Mucosa of stomach (tissue), 1 donor: ENCODE measurements around the gene TOR2A.

ENCODE experiments used
- H3K27me3 ChIP-seq: one replicate; pipeline ENCODE4 v1.7.0; 2013; ENCODE audit warnings: mild to moderate bottlenecking, low read length; ENCODE audit not compliant: control insufficient read depth, insufficient read depth
- H3K36me3 ChIP-seq: one replicate; pipeline ENCODE4 v1.7.0; 2013; ENCODE audit warnings: low read length; ENCODE audit not compliant: control insufficient read depth, insufficient read depth
- H3K4me1 ChIP-seq: one replicate; pipeline ENCODE4 v1.7.0; 2013; ENCODE audit warnings: mild to moderate bottlenecking, low read length; ENCODE audit not compliant: control insufficient read depth, insufficient read depth
- H3K4me3 ChIP-seq: one replicate; pipeline ENCODE4 v1.7.0; 2013; ENCODE audit warnings: low read length
- H3K9ac ChIP-seq: one replicate; pipeline ENCODE4 v1.7.0; 2013; ENCODE audit warnings: mild to moderate bottlenecking, low read length, moderate library complexity
- H3K9me3 ChIP-seq: one replicate; pipeline ENCODE4 v1.7.0; 2013; ENCODE audit warnings: mild to moderate bottlenecking, low read length, moderate library complexity; ENCODE audit not compliant: control insufficient read depth
- donor health status: Pancreatic carcinoma.

The TOR2A gene

GRCh38 chr9:127711226-127711701 lies 23.8 kb downstream of the TOR2A start:
- H3K4me3 ChIP-seq, result no peak overlapping the region
- peaks cover 15% of the 10 kb centered on the region for H3K4me1 ChIP-seq
- no peaks in the 10 kb centered on the region for H3K9me3 ChIP-seq
- no peaks in the 10 kb centered on the region for H3K27me3 ChIP-seq
- H3K36me3 ChIP-seq, result no peaks in the 10 kb centered on the region
- H3K9ac ChIP-seq, result no peak overlapping the region

GRCh38 chr9:127710204-127710783 lies 24.8 kb downstream of the TOR2A start:
- Histone ChIP-seq H3K36me3 (no peaks in the 10 kb centered on the region), H3K9me3 (no peaks in the 10 kb centered on the region), H3K4me1 (peaks cover 10% of the 10 kb centered on the region), H3K9ac (no peak overlapping the region), H3K27me3 (no peaks in the 10 kb centered on the region), H3K4me3 (no peak overlapping the region)

- Histone ChIP-seq H3K36me3 (no peaks in the 10 kb centered on the region), H3K27me3 (no peaks in the 10 kb centered on the region), H3K4me1 (peaks cover 10% of the 10 kb centered on the region), H3K9me3 (no peaks in the 10 kb centered on the region), H3K4me3 (no peak overlapping the region), H3K9ac (no peak overlapping the region)
Measured at GRCh38 chr9:127708952-127709587, 26.0 kb downstream of the TOR2A start.

DNA sequence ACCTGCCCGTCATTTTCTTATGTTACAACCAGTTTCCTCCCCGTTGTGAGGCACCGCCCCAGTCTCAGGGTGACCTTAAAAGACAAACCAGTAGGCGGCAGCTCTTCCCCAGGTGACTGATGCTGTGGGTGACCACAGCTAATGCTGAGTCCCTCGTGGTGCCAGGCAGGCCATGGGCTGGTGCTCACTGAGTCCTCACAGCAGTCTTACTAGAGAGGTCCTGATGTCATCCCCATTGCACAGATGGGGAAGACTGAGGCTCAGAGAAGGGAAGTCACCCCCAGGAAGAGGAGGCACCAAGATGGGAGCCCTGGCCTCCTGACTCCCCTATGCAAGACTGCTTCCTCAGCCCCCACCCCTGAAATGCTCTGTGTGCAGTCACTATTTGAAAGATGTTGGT lies 27.3 kb downstream of the TOR2A start:
- Histone ChIP-seq H3K4me3 (no peak overlapping the region), H3K9me3 (no peaks in the 10 kb centered on the region), H3K36me3 (no peaks in the 10 kb centered on the region), H3K4me1 (peaks cover 10% of the 10 kb centered on the region), H3K9ac (no peak overlapping the region), H3K27me3 (no peaks in the 10 kb centered on the region)

DNA sequence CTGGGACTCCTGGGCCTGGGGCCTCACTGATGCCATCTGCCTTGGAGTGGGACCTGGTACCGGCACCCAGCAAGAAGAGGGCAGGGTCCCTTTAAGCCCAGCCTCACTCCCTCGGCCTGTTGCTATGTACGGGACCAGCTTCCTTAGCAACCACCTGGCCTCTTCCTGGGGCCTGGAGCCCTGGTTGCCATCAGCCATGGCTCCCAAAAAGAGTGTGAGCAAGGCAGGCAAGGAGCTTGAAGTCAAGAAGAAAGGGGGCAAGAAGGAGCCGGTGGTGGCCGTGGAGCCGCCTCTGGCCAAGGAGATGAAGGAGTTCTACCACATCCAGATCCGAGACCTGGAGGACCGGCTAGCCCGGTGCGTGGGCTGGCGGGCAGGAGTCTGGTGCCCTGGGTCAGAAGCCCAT lies 28.3 kb downstream of the TOR2A start, which contains the start of gene CFAP157:
Gene CFAP157, plus strand, starts transcription at position 153 of the 406 bp plus-strand sequence. Its CDS starts 44 bp downstream, at position 197.
- Histone ChIP-seq H3K4me3 (no peak within 1 kb of the TSS), H3K9ac (no peak within 1 kb of the TSS), H3K27me3 (no peaks in the 10 kb centered on the region), H3K4me1 (peaks cover 10% of the 10 kb centered on the region), H3K36me3 (no peaks in the 10 kb centered on the region), H3K9me3 (no peaks in the 10 kb centered on the region)

GRCh38 chr9:127705577-127706379 lies 29.3 kb downstream of the TOR2A start:
- no peaks in the 10 kb centered on the region for H3K27me3 ChIP-seq
- H3K36me3 ChIP-seq, result no peaks in the 10 kb centered on the region
- H3K4me3 ChIP-seq, result no peak overlapping the region
- no peak overlapping the region for H3K9ac ChIP-seq
- no peaks in the 10 kb centered on the region for H3K9me3 ChIP-seq
- peaks cover 10% of the 10 kb centered on the region for H3K4me1 ChIP-seq

- Histone ChIP-seq H3K4me1 (peaks cover 15% of the 10 kb centered on the region), H3K4me3 (no peak overlapping the region), H3K9me3 (no peaks in the 10 kb centered on the region), H3K27me3 (no peaks in the 10 kb centered on the region), H3K36me3 (no peaks in the 10 kb centered on the region), H3K9ac (no peak overlapping the region)
Measured at GRCh38 chr9:127703289-127703946, 31.7 kb downstream of the TOR2A start.

DNA sequence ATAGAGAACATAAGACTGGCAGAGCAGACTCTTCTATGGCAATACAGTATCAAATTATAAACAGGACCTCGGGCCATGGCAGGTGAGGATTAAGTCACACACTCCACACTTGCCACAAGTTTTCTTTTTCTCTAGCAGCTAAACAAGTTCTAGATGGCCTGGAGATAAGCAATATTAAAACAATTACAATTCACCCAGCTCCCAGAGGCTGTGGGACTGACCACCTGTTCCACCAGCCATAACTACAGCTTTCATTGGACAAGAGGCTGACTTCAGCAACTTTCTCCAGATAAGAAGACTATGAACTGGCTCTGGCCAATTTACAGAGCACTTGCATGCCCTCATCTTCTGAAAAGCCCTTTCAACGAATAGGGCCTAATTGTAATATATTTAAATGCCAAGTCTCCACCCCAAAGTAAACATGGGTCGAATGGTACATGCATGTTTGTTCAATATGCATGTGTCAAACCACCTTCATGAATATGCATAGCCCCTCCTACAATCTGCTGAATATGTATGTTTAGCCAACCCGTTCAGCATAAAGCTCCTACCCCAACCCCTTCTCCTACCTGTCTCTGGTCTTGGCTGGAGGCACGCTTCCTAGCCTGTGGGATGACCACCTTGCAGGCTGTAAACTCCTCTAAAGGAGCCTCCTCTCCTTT lies 34.4 kb downstream of the TOR2A start:
- H3K4me1 ChIP-seq, result peaks cover 5% of the 10 kb centered on the region
- no peak overlapping the region for H3K9ac ChIP-seq
- no peaks in the 10 kb centered on the region for H3K9me3 ChIP-seq
- no peak overlapping the region for H3K4me3 ChIP-seq
- H3K27me3 ChIP-seq, result no peaks in the 10 kb centered on the region
- no peaks in the 10 kb centered on the region for H3K36me3 ChIP-seq

DNA sequence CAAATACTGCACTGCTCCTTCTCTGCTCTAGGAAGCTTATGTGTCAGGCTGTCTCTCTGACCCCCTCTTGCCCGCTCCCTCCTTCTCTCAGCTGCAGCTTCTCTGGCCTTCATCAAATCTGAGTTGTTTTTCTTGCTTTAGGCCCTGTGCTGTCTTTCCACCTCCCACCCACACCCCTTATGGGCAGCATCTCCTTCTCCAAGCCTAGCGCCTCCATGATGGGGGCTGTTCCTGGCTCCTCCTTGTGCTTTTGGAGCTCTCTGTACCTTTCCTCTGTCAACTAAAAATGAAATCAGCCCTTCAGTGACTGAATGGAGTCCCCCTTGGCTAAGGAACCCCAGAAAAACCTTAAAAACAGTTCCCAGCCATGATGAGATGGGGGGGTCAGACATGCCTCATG lies 35.0 kb downstream of the TOR2A start:
- H3K9ac ChIP-seq, result no peak overlapping the region

GRCh38 chr9:127698985-127699670 lies 36.0 kb downstream of the TOR2A start:
- Histone ChIP-seq H3K27me3 (no peaks in the 10 kb centered on the region), H3K4me3 (peak overlapping the region; percentile 32), H3K4me1 (peaks cover 5% of the 10 kb centered on the region), H3K36me3 (no peaks in the 10 kb centered on the region), H3K9ac (no peak overlapping the region), H3K9me3 (no peaks in the 10 kb centered on the region)

More for the DNA sequence above, 35.0 kb downstream of the TOR2A start:
- peaks cover 5% of the 10 kb centered on the region for H3K4me1 ChIP-seq
- no peak overlapping the region for H3K4me3 ChIP-seq
- no peaks in the 10 kb centered on the region for H3K27me3 ChIP-seq
- no peaks in the 10 kb centered on the region for H3K36me3 ChIP-seq
- no peaks in the 10 kb centered on the region for H3K9me3 ChIP-seq

DNA sequence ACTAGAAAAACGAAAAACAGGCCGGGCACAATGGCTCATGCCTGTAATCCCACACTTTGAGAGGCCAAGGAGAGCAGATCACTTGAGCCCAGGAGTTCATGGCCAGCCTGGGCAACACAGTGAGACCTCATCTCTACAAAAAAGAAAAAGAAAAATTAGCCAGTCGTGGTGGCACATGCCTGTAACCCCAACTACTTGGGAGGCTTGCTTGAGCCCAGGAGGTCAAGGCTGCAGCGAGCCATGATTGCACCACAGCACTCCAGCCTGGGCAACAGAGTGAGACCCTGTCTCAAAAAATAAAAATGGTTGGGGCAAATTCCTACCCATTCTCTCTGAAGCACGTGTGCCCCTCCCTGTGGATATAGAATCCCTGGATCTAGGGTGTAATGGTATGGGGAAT lies 36.7 kb downstream of the TOR2A start:
- H3K4me3 ChIP-seq, result no peak overlapping the region
- no peaks in the 10 kb centered on the region for H3K36me3 ChIP-seq

More for the DNA sequence above, 36.7 kb downstream of the TOR2A start:
- Histone ChIP-seq H3K4me1 (peaks cover 5% of the 10 kb centered on the region), H3K9me3 (no peaks in the 10 kb centered on the region), H3K9ac (no peak overlapping the region), H3K27me3 (no peaks in the 10 kb centered on the region)
